ENCODE measurements around the gene CACNB2.

The CACNB2 gene

GRCh38 chr10:18298256-18298655 lies 158.0 kb downstream of the CACNB2 start:
- H3K27me3 ChIP-seq (replicated peaks; ENCODE audit: control insufficient read depth, insufficient read depth, low read length, poor library complexity, severe bottlenecking), result no peaks in the 10 kb centered on the region
- no peaks in the 10 kb centered on the region for H3K36me3 ChIP-seq (ENCODE audit: control insufficient read depth, insufficient read depth, low read length)
- no peaks in the 10 kb centered on the region for H3K9me3 ChIP-seq (ENCODE audit: control insufficient read depth, low read length)
- no peak for DNase-seq
- no peak overlapping the region for H3K4me3 ChIP-seq (ENCODE audit: insufficient read depth, low read depth, low read length, poor library complexity, severe bottlenecking)
- no peaks in the 10 kb centered on the region for H3K4me1 ChIP-seq (ENCODE audit: control insufficient read depth, insufficient read depth, low read length, poor library complexity, severe bottlenecking)
- no peak overlapping the region for H3K27ac ChIP-seq (ENCODE audit: insufficient read depth, low read length, poor library complexity, severe bottlenecking)

GRCh38 chr10:18303851-18304801 lies 163.9 kb downstream of the CACNB2 start:
- H3K9me3 ChIP-seq (ENCODE audit: control insufficient read depth, low read length), result no peaks in the 10 kb centered on the region
- H3K4me3 ChIP-seq (ENCODE audit: insufficient read depth, low read depth, low read length, poor library complexity, severe bottlenecking), result no peak overlapping the region
- DNase-seq, result no peak
- H3K36me3 ChIP-seq (ENCODE audit: control insufficient read depth, insufficient read depth, low read length), result no peaks in the 10 kb centered on the region
- H3K4me1 ChIP-seq (ENCODE audit: control insufficient read depth, insufficient read depth, low read length, poor library complexity, severe bottlenecking), result no peaks in the 10 kb centered on the region
- no peaks in the 10 kb centered on the region for H3K27me3 ChIP-seq (replicated peaks; ENCODE audit: control insufficient read depth, insufficient read depth, low read length, poor library complexity, severe bottlenecking)
- no peak overlapping the region for H3K27ac ChIP-seq (ENCODE audit: insufficient read depth, low read length, poor library complexity, severe bottlenecking)

GRCh38 chr10:18306031-18306430 lies 165.8 kb downstream of the CACNB2 start:
- Histone ChIP-seq H3K27ac (ENCODE audit: insufficient read depth, low read length, poor library complexity, severe bottlenecking) (no peak overlapping the region), H3K4me3 (ENCODE audit: insufficient read depth, low read depth, low read length, poor library complexity, severe bottlenecking) (no peak overlapping the region), H3K4me1 (ENCODE audit: control insufficient read depth, insufficient read depth, low read length, poor library complexity, severe bottlenecking) (no peaks in the 10 kb centered on the region), H3K27me3 (replicated peaks; ENCODE audit: control insufficient read depth, insufficient read depth, low read length, poor library complexity, severe bottlenecking) (no peaks in the 10 kb centered on the region), H3K9me3 (ENCODE audit: control insufficient read depth, low read length) (no peaks in the 10 kb centered on the region), H3K36me3 (ENCODE audit: control insufficient read depth, insufficient read depth, low read length) (no peaks in the 10 kb centered on the region)
- DNase-seq, result no peak

- Histone ChIP-seq H3K27me3 (replicated peaks; ENCODE audit: control insufficient read depth, insufficient read depth, low read length, poor library complexity, severe bottlenecking) (no peaks in the 10 kb centered on the region), H3K27ac (ENCODE audit: insufficient read depth, low read length, poor library complexity, severe bottlenecking) (no peak overlapping the region), H3K4me1 (ENCODE audit: control insufficient read depth, insufficient read depth, low read length, poor library complexity, severe bottlenecking) (no peaks in the 10 kb centered on the region), H3K9me3 (ENCODE audit: control insufficient read depth, low read length) (no peaks in the 10 kb centered on the region), H3K4me3 (ENCODE audit: insufficient read depth, low read depth, low read length, poor library complexity, severe bottlenecking) (no peak overlapping the region), H3K36me3 (ENCODE audit: control insufficient read depth, insufficient read depth, low read length) (no peaks in the 10 kb centered on the region)
- no peak for DNase-seq
Observed at GRCh38 chr10:18308600-18308999, 168.4 kb downstream of the CACNB2 start.

GRCh38 chr10:18310761-18311160 lies 170.5 kb downstream of the CACNB2 start:
- H3K27ac ChIP-seq (ENCODE audit: insufficient read depth, low read length, poor library complexity, severe bottlenecking), result no peak overlapping the region
- H3K36me3 ChIP-seq (ENCODE audit: control insufficient read depth, insufficient read depth, low read length), result no peaks in the 10 kb centered on the region
- H3K9me3 ChIP-seq (ENCODE audit: control insufficient read depth, low read length), result no peaks in the 10 kb centered on the region
- no peak overlapping the region for H3K4me3 ChIP-seq (ENCODE audit: insufficient read depth, low read depth, low read length, poor library complexity, severe bottlenecking)
- H3K27me3 ChIP-seq (replicated peaks; ENCODE audit: control insufficient read depth, insufficient read depth, low read length, poor library complexity, severe bottlenecking), result no peaks in the 10 kb centered on the region
- no peak for DNase-seq
- H3K4me1 ChIP-seq (ENCODE audit: control insufficient read depth, insufficient read depth, low read length, poor library complexity, severe bottlenecking), result no peaks in the 10 kb centered on the region

GRCh38 chr10:18312374-18313139 lies 172.3 kb downstream of the CACNB2 start:
- no peaks in the 10 kb centered on the region for H3K9me3 ChIP-seq (ENCODE audit: control insufficient read depth, low read length)
- no peak overlapping the region for H3K4me3 ChIP-seq (ENCODE audit: insufficient read depth, low read depth, low read length, poor library complexity, severe bottlenecking)
- no peaks in the 10 kb centered on the region for H3K36me3 ChIP-seq (ENCODE audit: control insufficient read depth, insufficient read depth, low read length)
- H3K27me3 ChIP-seq (replicated peaks; ENCODE audit: control insufficient read depth, insufficient read depth, low read length, poor library complexity, severe bottlenecking), result no peaks in the 10 kb centered on the region
- H3K27ac ChIP-seq (ENCODE audit: insufficient read depth, low read length, poor library complexity, severe bottlenecking), result no peak overlapping the region
- no peak for DNase-seq
- H3K4me1 ChIP-seq (ENCODE audit: control insufficient read depth, insufficient read depth, low read length, poor library complexity, severe bottlenecking), result no peaks in the 10 kb centered on the region

GRCh38 chr10:18313140-18313530 lies 172.9 kb downstream of the CACNB2 start:
- H3K9me3 ChIP-seq (ENCODE audit: control insufficient read depth, low read length), result no peaks in the 10 kb centered on the region
- no peaks in the 10 kb centered on the region for H3K27me3 ChIP-seq (replicated peaks; ENCODE audit: control insufficient read depth, insufficient read depth, low read length, poor library complexity, severe bottlenecking)
- no peak for DNase-seq
- H3K4me3 ChIP-seq (ENCODE audit: insufficient read depth, low read depth, low read length, poor library complexity, severe bottlenecking), result no peak overlapping the region
- no peaks in the 10 kb centered on the region for H3K36me3 ChIP-seq (ENCODE audit: control insufficient read depth, insufficient read depth, low read length)
- no peak overlapping the region for H3K27ac ChIP-seq (ENCODE audit: insufficient read depth, low read length, poor library complexity, severe bottlenecking)
- no peaks in the 10 kb centered on the region for H3K4me1 ChIP-seq (ENCODE audit: control insufficient read depth, insufficient read depth, low read length, poor library complexity, severe bottlenecking)

- H3K36me3 ChIP-seq (ENCODE audit: control insufficient read depth, insufficient read depth, low read length), result no peaks in the 10 kb centered on the region
- DNase-seq, result no peak
- no peak overlapping the region for H3K27ac ChIP-seq (ENCODE audit: insufficient read depth, low read length, poor library complexity, severe bottlenecking)
- H3K4me1 ChIP-seq (ENCODE audit: control insufficient read depth, insufficient read depth, low read length, poor library complexity, severe bottlenecking), result no peaks in the 10 kb centered on the region
- no peaks in the 10 kb centered on the region for H3K9me3 ChIP-seq (ENCODE audit: control insufficient read depth, low read length)
- H3K4me3 ChIP-seq (ENCODE audit: insufficient read depth, low read depth, low read length, poor library complexity, severe bottlenecking), result no peak overlapping the region
- H3K27me3 ChIP-seq (replicated peaks; ENCODE audit: control insufficient read depth, insufficient read depth, low read length, poor library complexity, severe bottlenecking), result no peaks in the 10 kb centered on the region
Observed at GRCh38 chr10:18313626-18314025, 173.4 kb downstream of the CACNB2 start.

- H3K9me3 ChIP-seq (ENCODE audit: control insufficient read depth, low read length), result no peaks in the 10 kb centered on the region
- no peak overlapping the region for H3K27ac ChIP-seq (ENCODE audit: insufficient read depth, low read length, poor library complexity, severe bottlenecking)
- H3K27me3 ChIP-seq (replicated peaks; ENCODE audit: control insufficient read depth, insufficient read depth, low read length, poor library complexity, severe bottlenecking), result no peaks in the 10 kb centered on the region
- no peaks in the 10 kb centered on the region for H3K36me3 ChIP-seq (ENCODE audit: control insufficient read depth, insufficient read depth, low read length)
- H3K4me1 ChIP-seq (ENCODE audit: control insufficient read depth, insufficient read depth, low read length, poor library complexity, severe bottlenecking), result no peaks in the 10 kb centered on the region
- no peak overlapping the region for H3K4me3 ChIP-seq (ENCODE audit: insufficient read depth, low read depth, low read length, poor library complexity, severe bottlenecking)
- DNase-seq, result no peak
Observed at GRCh38 chr10:18319628-18320027, 179.4 kb downstream of the CACNB2 start.

- Histone ChIP-seq H3K9me3 (ENCODE audit: control insufficient read depth, low read length) (no peaks in the 10 kb centered on the region), H3K36me3 (ENCODE audit: control insufficient read depth, insufficient read depth, low read length) (no peaks in the 10 kb centered on the region), H3K4me1 (ENCODE audit: control insufficient read depth, insufficient read depth, low read length, poor library complexity, severe bottlenecking) (no peaks in the 10 kb centered on the region), H3K27me3 (replicated peaks; ENCODE audit: control insufficient read depth, insufficient read depth, low read length, poor library complexity, severe bottlenecking) (no peaks in the 10 kb centered on the region), H3K4me3 (ENCODE audit: insufficient read depth, low read depth, low read length, poor library complexity, severe bottlenecking) (no peak overlapping the region), H3K27ac (ENCODE audit: insufficient read depth, low read length, poor library complexity, severe bottlenecking) (no peak overlapping the region)
- DNase-seq, result no peak
Observed at GRCh38 chr10:18321371-18321770, 181.1 kb downstream of the CACNB2 start.
